Spleen (tissue), 11 donors: Measurements from ENCODE around the gene SYT3. TPM values are rescaled to one million over a fixed set of nuclear protein-coding genes. Genes with fewer than 3 reads are reported as not detected.

Experiments
- DNase-seq: peaks from one replicate; pipeline ENCODE4 v3.0.0-alpha.2; 2020
- H3K27ac ChIP-seq, 8 donors: fragments of 200-600 bp; sonication (generic) in 7 of 8; 1 replicate in 4 of 8; 2 replicates in 4 of 8; pipeline versions ENCODE4 v1.5.0 to v1.8.0; 2016 to 2021; ENCODE audit warnings: inconsistent platforms in 4 of 8, mild to moderate bottlenecking in 4 of 8, moderate library complexity in 1 of 8
- H3K27me3 ChIP-seq, 7 donors: fragments of 200-600 bp; sonication (generic) in 6 of 7; replicated peaks in 1 of 7; 1 replicate in 4 of 7; 2 replicates in 3 of 7; pipeline versions ENCODE4 v1.5.0 to v1.8.0; 2016 to 2021; ENCODE audit warnings: inconsistent platforms in 3 of 7, mild to moderate bottlenecking in 1 of 7
- H3K36me3 ChIP-seq, 6 donors: fragments of 200-600 bp; sonication (generic) in 5 of 6; 1 replicate in 4 of 6; 2 replicates in 2 of 6; pipeline versions ENCODE4 v1.5.0 to v1.8.0; 2016 to 2021; ENCODE audit warnings: inconsistent platforms in 2 of 6
- H3K4me1 ChIP-seq, 6 donors: fragments of 200-600 bp; sonication (generic) in 5 of 6; 1 replicate in 3 of 6; 2 replicates in 3 of 6; pipeline versions ENCODE4 v1.5.0 to v1.8.0; 2016 to 2021; ENCODE audit warnings: inconsistent platforms in 3 of 6
- H3K4me3 ChIP-seq, 8 donors: fragments of 200-600 bp; sonication (generic) in 7 of 8; 1 replicate in 4 of 8; 2 replicates in 4 of 8; pipeline versions ENCODE4 v1.5.0 to v1.8.0; 2016 to 2021; ENCODE audit warnings: inconsistent platforms in 4 of 8, mild to moderate bottlenecking in 4 of 8, moderate library complexity in 2 of 8
- H3K9me3 ChIP-seq, 8 donors: fragments of 200-600 bp; sonication (generic) in 7 of 8; 1 replicate in 4 of 8; 2 replicates in 4 of 8; pipeline versions ENCODE4 v1.5.0 to v1.8.0; 2016 to 2021; ENCODE audit warnings: inconsistent platforms in 4 of 8
- POLR2A ChIP-seq, 3 donors: fragments of 450-650 bp; IDR thresholded peaks; one replicate each; pipeline ENCODE4 v1.5.1; 2017; ENCODE audit warnings: antibody characterized with exemption in 3 of 3, mild to moderate bottlenecking in 1 of 3
- POLR2AphosphoS5 ChIP-seq, 3 donors: sonication (generic); formaldehyde crosslinking; IDR thresholded peaks; one replicate each; pipeline ENCODE4 v1.5.1; 2017; ENCODE audit warnings: antibody characterized with exemption in 3 of 3
- WGBS, 5 donors: extraction: QIAGEN DNeasy Blood & Tissue Kit in 3 of 5; methylation state at CpG; one replicate each; pipeline versions ENCODE4 v1.1.5 to v1.1.7; 2013 to 2018; 5-methylcytosine and 5-hydroxymethylcytosine counted together
- intact Hi-C: fragments of 100-400 bp; cut with DNase I; formaldehyde crosslinking; loops from one replicate; pipeline ENCODE4 v1.15.0; 2023; ENCODE audit warnings: low total_unique reads
- polyA plus RNA-seq, 3 donors: library from polyadenylated mRNA; stranded (reverse); fragments of 200-250 nt; gene quantifications; one replicate each; pipeline ENCODE4 v1.2.1, GENCODE V29; 2013
- total RNA-seq, 7 donors: library from RNA; depleted of rRNA in 3 of 7; stranded (reverse); fragments of >200 nt in 3 of 7; fragmentation: NEBNext Ultra II Directional in 4 of 7; extraction: Animal tissue kit (Norgen Biotek cat#: 25700) in 4 of 7; gene quantifications; one replicate each; pipeline versions ENCODE4 v1.1.0 to v1.2.1, GENCODE V29; 2016 to 2021
- TF ChIP-seq, protein P1 (sequence below), 11 experiments: fragments of 200-600 bp in 7 of 11; fragments of 450-650 bp in 4 of 11; sonication (generic) in 4 of 11; IDR thresholded peaks in 8 of 11; conservative IDR thresholded peaks in 3 of 11; 1 replicate in 7 of 11; 2 replicates in 4 of 11; pipeline versions ENCODE4 v1.4.0 to v1.8.0; 2016 to 2021; ENCODE audit warnings: antibody characterized with exemption in 11 of 11, inconsistent platforms in 4 of 11, mild to moderate bottlenecking in 1 of 11
- donor health status: healthy with polysubstance abuse.
- donor health status: DM: no; HTN: no; CAD: no; lungs with moderate emphysema.
- donor health status: DM: no; HTN: no; CAD: no.
- donor health status: Bipolar disorder and iron deficiency.
- donor health status: healthy.
- donor health status: DM: no; HTN: no; CAD: no.
- donor health status: DM: yes; HTN: yes; CAD: no.

SYT3 gene
- total and polyA plus RNA-seq, 10 donors, result 0.02 to 0.51 (median 0.24) TPM; not detected in 4

DNA sequence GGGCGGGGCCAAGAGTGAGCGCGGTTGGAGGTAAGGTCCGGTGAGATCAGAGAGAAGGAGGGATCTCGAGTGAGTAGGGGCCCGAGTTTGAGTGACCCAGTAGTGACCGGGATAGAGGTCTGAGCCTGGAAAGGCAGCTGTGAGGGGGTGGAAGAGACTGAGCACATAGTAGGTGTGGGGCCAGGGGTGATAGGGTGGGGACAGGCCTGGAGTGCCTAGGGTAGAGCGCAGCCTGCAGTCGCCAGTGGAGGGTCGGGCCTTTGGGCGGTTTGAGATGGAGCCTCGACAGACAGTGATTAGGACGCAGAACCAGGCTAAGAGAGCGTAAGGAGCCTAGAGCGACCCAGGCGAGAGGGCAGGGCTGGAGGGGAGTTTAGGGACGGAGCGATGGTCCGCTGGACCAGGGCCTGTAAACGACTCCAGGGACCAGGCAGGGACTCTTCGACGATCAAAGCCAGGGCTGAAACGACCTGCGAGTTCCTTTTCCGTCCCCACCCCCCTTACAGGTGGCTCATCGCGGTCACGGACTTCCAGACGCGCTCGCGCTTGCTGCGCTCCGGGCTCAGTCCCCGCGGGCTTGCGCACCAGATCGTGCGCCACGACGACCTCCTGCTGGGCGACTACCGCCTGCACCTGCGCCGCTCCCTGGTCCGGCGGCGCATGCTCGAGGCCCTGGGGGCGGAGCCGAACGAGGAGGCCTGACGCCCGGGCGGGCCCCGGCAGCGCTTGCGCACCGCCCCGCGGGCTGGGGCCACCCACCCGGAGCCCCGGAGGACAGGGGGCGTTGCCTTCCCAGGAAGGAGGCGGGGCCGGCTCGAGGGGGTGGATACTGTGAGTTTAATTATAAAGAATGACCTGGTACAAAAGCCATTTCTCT lies 19.0 kb upstream of the SYT3 start:
- peak; percentile 82 for DNase-seq
- intact Hi-C loops, result no loop called here
- peaks cover 0 to 53% (median 9%) of the 10 kb centered on the region in 8 donors for H3K9me3 ChIP-seq
- H3K27me3 ChIP-seq, result peaks cover 0 to 100% (median 39%) of the 10 kb centered on the region in 7 donors
- H3K4me3 ChIP-seq, result peak overlapping the region in 6 of 8 donors; percentile 10 to 59 (median 24)
- TF ChIP-seq POLR2AphosphoS5 (IDR thresholded peaks at IDR 0.05) (peak in 2 of 3 donors; percentile 38 to 47), POLR2A (IDR thresholded peaks at IDR 0.05) (no peak)
- TF ChIP-seq, protein P1, sequence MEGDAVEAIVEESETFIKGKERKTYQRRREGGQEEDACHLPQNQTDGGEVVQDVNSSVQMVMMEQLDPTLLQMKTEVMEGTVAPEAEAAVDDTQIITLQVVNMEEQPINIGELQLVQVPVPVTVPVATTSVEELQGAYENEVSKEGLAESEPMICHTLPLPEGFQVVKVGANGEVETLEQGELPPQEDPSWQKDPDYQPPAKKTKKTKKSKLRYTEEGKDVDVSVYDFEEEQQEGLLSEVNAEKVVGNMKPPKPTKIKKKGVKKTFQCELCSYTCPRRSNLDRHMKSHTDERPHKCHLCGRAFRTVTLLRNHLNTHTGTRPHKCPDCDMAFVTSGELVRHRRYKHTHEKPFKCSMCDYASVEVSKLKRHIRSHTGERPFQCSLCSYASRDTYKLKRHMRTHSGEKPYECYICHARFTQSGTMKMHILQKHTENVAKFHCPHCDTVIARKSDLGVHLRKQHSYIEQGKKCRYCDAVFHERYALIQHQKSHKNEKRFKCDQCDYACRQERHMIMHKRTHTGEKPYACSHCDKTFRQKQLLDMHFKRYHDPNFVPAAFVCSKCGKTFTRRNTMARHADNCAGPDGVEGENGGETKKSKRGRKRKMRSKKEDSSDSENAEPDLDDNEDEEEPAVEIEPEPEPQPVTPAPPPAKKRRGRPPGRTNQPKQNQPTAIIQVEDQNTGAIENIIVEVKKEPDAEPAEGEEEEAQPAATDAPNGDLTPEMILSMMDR (IDR thresholded peaks at IDR 0.05 in 8 of 11, conservative IDR thresholded peaks at IDR 0.05 in 3 of 11), result no peak
- no peaks in the 10 kb centered on the region for H3K36me3 ChIP-seq
- 3 to 10% (median 5%) methylated on average over 29 to 67 of the region's 67 CpGs for WGBS, 5 donors
- H3K4me1 ChIP-seq, result peaks cover 0 to 19% (median 16%) of the 10 kb centered on the region in 6 donors
- H3K27ac ChIP-seq, result peak overlapping the region in 1 of 8 donors; percentile 39

DNA sequence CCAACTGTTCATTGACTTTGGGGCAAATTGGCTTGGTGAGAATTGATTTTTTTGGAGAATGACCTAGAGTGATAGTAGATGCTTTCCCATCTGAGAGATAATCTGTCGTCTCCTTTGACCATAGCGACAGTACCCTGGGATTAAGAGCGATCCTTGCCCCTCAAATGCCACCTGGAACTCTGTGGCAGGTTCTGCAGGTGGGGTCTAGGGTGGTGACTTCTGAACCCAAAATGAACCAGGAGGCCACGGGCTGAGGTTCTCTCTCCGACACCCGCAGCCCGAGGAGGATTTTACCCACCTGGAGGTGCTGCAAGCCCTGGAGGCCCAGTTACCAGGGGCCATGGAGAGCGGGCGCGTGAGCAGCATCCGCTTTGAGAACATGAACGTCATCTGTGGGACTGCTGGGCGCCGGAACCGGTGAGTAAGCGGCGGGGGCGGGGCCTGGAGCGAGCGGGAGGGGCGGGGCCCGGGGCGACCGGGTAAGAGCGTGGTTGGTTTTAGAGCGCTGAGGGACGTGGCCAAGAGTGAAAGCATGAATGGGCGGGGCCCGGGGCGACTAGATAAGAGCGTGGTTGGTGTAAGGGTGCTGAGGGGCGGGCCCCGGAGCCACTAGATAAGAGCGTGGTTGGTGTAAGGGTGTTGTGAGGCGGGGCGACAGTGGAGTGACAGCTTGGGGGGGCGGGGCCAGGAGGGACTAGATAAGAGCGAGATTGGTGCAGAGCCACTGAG lies 18.2 kb upstream of the SYT3 start:
- intact Hi-C loops, result no loop called here
- H3K27me3 ChIP-seq, result peaks cover 0 to 97% (median 40%) of the 10 kb centered on the region in 7 donors
- TF ChIP-seq POLR2AphosphoS5 (IDR thresholded peaks at IDR 0.05) (peak in 1 of 3 donors; percentile 43), POLR2A (IDR thresholded peaks at IDR 0.05) (no peak)
- TF ChIP-seq, protein P1 (IDR thresholded peaks at IDR 0.05 in 8 of 11, conservative IDR thresholded peaks at IDR 0.05 in 3 of 11), result no peak
- peaks cover 0 to 53% (median 9%) of the 10 kb centered on the region in 8 donors for H3K9me3 ChIP-seq
- H3K36me3 ChIP-seq, result no peaks in the 10 kb centered on the region
- DNase-seq, result peak; percentile 83
- peak overlapping the region in 1 of 8 donors; percentile 39 for H3K27ac ChIP-seq
- peak overlapping the region in 4 of 8 donors; percentile 0 to 59 (median 24) for H3K4me3 ChIP-seq
- peaks cover 0 to 19% (median 16%) of the 10 kb centered on the region in 6 donors for H3K4me1 ChIP-seq
- WGBS, 5 donors, result 2 to 7% (median 4%) methylated on average over 28 to 38 of the region's 38 CpGs

DNA sequence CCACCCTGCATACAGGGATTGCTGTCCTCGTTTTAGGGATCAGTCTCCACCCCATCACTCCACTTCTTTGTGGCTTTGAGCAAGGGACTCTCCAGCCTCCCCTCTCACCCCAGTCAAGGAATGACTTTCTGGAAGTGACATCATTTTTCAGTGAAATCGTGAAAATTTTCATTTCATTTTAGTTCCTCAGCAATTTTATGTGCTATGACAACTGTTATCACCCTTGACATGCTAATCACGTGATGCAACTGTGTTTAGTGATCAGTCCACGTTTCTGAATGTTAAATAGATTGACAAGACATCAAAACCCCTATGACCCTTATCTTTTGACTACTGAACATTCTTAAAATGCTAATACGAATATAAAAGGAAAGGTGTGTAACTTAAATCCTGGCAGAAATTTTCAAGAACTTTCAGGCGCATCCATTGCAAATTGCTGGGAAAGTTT lies 17.6 kb upstream of the SYT3 start:
- TF ChIP-seq POLR2A (IDR thresholded peaks at IDR 0.05), result no peak
- TF ChIP-seq POLR2AphosphoS5 (IDR thresholded peaks at IDR 0.05), result no peak
- TF ChIP-seq, protein P1 (IDR thresholded peaks at IDR 0.05 in 8 of 11, conservative IDR thresholded peaks at IDR 0.05 in 3 of 11), result no peak
- no peak for DNase-seq
- H3K4me1 ChIP-seq, result peaks cover 0 to 19% (median 16%) of the 10 kb centered on the region in 6 donors
- intact Hi-C loops, result no loop called here
- peaks cover 0 to 97% (median 42%) of the 10 kb centered on the region in 7 donors for H3K27me3 ChIP-seq
- peaks cover 0 to 53% (median 9%) of the 10 kb centered on the region in 8 donors for H3K9me3 ChIP-seq
- no peak overlapping the region for H3K4me3 ChIP-seq
- H3K27ac ChIP-seq, result no peak overlapping the region
- no peaks in the 10 kb centered on the region for H3K36me3 ChIP-seq
- 59 to 67% (median 64%) methylated on average over 6 of the region's 6 CpGs for WGBS, 5 donors
